ENCODE results near the gene RRAGD. TPM values are rescaled to one million over a fixed set of nuclear protein-coding genes. Genes with fewer than 3 reads are reported as not detected.

RRAGD gene
- total and polyA plus RNA-seq, 2 donors (not counting 1 experiment from before 2014, with no cell fraction given), result 0.27 to 4.5 TPM

GRCh38 chr6:89416796-89417195 is 4.7 kb upstream of the RRAGD start:
- ATAC-seq (ENCODE audit: low read depth) (no peak), DNase-seq (no peak)
- no peaks in the 10 kb centered on the region for H3K36me3 ChIP-seq (replicated peaks in 1 of 2; ENCODE audit: control extremely low read depth in 1 of 2, control insufficient read depth in 1 of 2, extremely low read depth in 1 of 2, insufficient read depth in 2 of 2, low read length in 1 of 2)
- H3K4me2 ChIP-seq (replicated peaks; ENCODE audit: low read depth, low read length, poor library complexity, severe bottlenecking), result no peak overlapping the region
- no peak overlapping the region for H3K27ac Mint-ChIP-seq
- H3K9ac ChIP-seq (ENCODE audit: low read length), result no peak overlapping the region
- H3K9me3 Mint-ChIP-seq (ENCODE audit: insufficient read depth), result no peaks in the 10 kb centered on the region
- ChIA-PET POLR2A (no interaction called here), CTCF (interaction anchor here (0.9 to 1.1 kb wide), 2 partner anchors 9 to 15 kb away, joined by 3 to 4 read pairs; no protein-coding TSS in a partner anchor)
- no peak for TF ChIP-seq CTCF (IDR thresholded peaks at IDR 0.05)
- no peak for TF ChIP-seq EZH2 (IDR thresholded peaks at IDR 0.05; ENCODE audit: borderline replicate concordance, insufficient read depth, low read depth, low read length, poor library complexity, severe bottlenecking)
- no peaks in the 10 kb centered on the region for H4K20me1 ChIP-seq (ENCODE audit: control insufficient read depth, insufficient read depth, low read length, poor library complexity, severe bottlenecking)
- peaks cover 28% of the 10 kb centered on the region for H3K27me3 Mint-ChIP-seq
- H3K9me3 ChIP-seq (ENCODE audit: control extremely low read depth in 1 of 3, control insufficient read depth in 2 of 3, insufficient read depth in 1 of 3, low read length in 2 of 3), result no peaks in the 10 kb centered on the region
- 100% methylated on average over 1 of the region's 1 CpG for WGBS (ENCODE audit: insufficient coverage)
- H2AFZ ChIP-seq (ENCODE audit: insufficient read depth, low read depth, low read length, poor library complexity, severe bottlenecking), result no peak overlapping the region
- H3K4me1 ChIP-seq (ENCODE audit: control insufficient read depth in 2 of 2, insufficient read depth in 2 of 2, low read length in 2 of 2), result peaks cover 11% of the 10 kb centered on the region in 2 donors
- H3K4me1 Mint-ChIP-seq, result peaks cover 10% of the 10 kb centered on the region
- H3K4me3 ChIP-seq (ENCODE audit: control extremely low read depth in 1 of 5, extremely low read depth in 1 of 5, insufficient read depth in 1 of 5, low read depth in 2 of 5, low read length in 4 of 5), result no peak overlapping the region
- H3K27me3 ChIP-seq (replicated peaks in 1 of 4; ENCODE audit: control extremely low read depth in 1 of 4, control insufficient read depth in 3 of 4, insufficient read depth in 4 of 4, low read length in 3 of 4), result peaks cover 0 to 24% (median 15%) of the 10 kb centered on the region in 4 experiments
- intact Hi-C loops (cut with micrococcal nuclease), result no loop called here
- H3K4me3 Mint-ChIP-seq, result no peak overlapping the region
- no peaks in the 10 kb centered on the region for H3K79me2 ChIP-seq (ENCODE audit: control insufficient read depth, insufficient read depth, low read length)
- H3K27ac ChIP-seq (ENCODE audit: low read length in 2 of 2), result no peak overlapping the region

- H3K4me1 Mint-ChIP-seq, result peaks cover 19% of the 10 kb centered on the region
- Histone ChIP-seq H3K79me2 (ENCODE audit: control insufficient read depth, insufficient read depth, low read length) (no peaks in the 10 kb centered on the region), H3K4me1 (ENCODE audit: control insufficient read depth in 2 of 2, insufficient read depth in 2 of 2, low read length in 2 of 2) (peaks cover 16 to 19% of the 10 kb centered on the region in 2 donors), H3K9ac (ENCODE audit: low read length) (no peak overlapping the region), H3K27me3 (replicated peaks in 1 of 4; ENCODE audit: control extremely low read depth in 1 of 4, control insufficient read depth in 3 of 4, insufficient read depth in 4 of 4, low read length in 3 of 4) (peaks cover 0 to 34% (median 18%) of the 10 kb centered on the region in 4 experiments), H3K9me3 (ENCODE audit: control extremely low read depth in 1 of 3, control insufficient read depth in 2 of 3, insufficient read depth in 1 of 3, low read length in 2 of 3) (no peaks in the 10 kb centered on the region), H2AFZ (ENCODE audit: insufficient read depth, low read depth, low read length, poor library complexity, severe bottlenecking) (no peak overlapping the region), H3K27ac (ENCODE audit: low read length in 2 of 2) (no peak overlapping the region), H3K4me2 (replicated peaks; ENCODE audit: low read depth, low read length, poor library complexity, severe bottlenecking) (no peak overlapping the region), H3K36me3 (replicated peaks in 1 of 2; ENCODE audit: control extremely low read depth in 1 of 2, control insufficient read depth in 1 of 2, extremely low read depth in 1 of 2, insufficient read depth in 2 of 2, low read length in 1 of 2) (no peaks in the 10 kb centered on the region), H4K20me1 (ENCODE audit: control insufficient read depth, insufficient read depth, low read length, poor library complexity, severe bottlenecking) (no peaks in the 10 kb centered on the region), H3K4me3 (ENCODE audit: control extremely low read depth in 1 of 5, extremely low read depth in 1 of 5, insufficient read depth in 1 of 5, low read depth in 2 of 5, low read length in 4 of 5) (no peak overlapping the region)
- intact Hi-C loops (cut with micrococcal nuclease), result no loop called here
- ATAC-seq (ENCODE audit: low read depth), result no peak
- no peak for TF ChIP-seq EZH2 (IDR thresholded peaks at IDR 0.05; ENCODE audit: borderline replicate concordance, insufficient read depth, low read depth, low read length, poor library complexity, severe bottlenecking)
- TF ChIP-seq CTCF (IDR thresholded peaks at IDR 0.05), result no peak
- 94% methylated on average over 2 of the region's 2 CpGs for WGBS (ENCODE audit: insufficient coverage)
- H3K27me3 Mint-ChIP-seq, result peaks cover 31% of the 10 kb centered on the region
- DNase-seq, result no peak
- POLR2A ChIA-PET, result no interaction called here
- H3K9me3 Mint-ChIP-seq (ENCODE audit: insufficient read depth), result no peaks in the 10 kb centered on the region
- H3K4me3 Mint-ChIP-seq, result no peak overlapping the region
- no peak overlapping the region for H3K27ac Mint-ChIP-seq
- CTCF ChIA-PET, result interaction anchor here (0.9 to 5.4 kb wide), 3 partner anchors 9 to 43 kb away, joined by 3 to 30 read pairs (median 4); no protein-coding TSS in a partner anchor
Observed at GRCh38 chr6:89415185-89415584, 3.1 kb upstream of the RRAGD start.

Measured in B cell (primary cell).